H1 (cell line): ENCODE data around the gene IZUMO4. TPM values are rescaled to one million over a fixed set of nuclear protein-coding genes. Genes with fewer than 3 reads are reported as not detected.

Experiments
- ASH2L ChIP-seq: fragments of 200-600, 300-600 bp; sonication (generic); IDR thresholded peaks from one replicate; pipeline ENCODE4 v1.7.1; 2017; ENCODE audit warnings: low read length
- ATF2 ChIP-seq: IDR thresholded peaks from 2 replicates; pipeline ENCODE4 v1.6.1; 2012; ENCODE audit warnings: low read length, inconsistent platforms
- ATF3 ChIP-seq: IDR thresholded peaks from 2 replicates; pipeline ENCODE4 v1.6.1; 2011; ENCODE audit warnings: low read depth, mild to moderate bottlenecking, low read length; ENCODE audit not compliant: insufficient read depth
- BACH1 ChIP-seq: IDR thresholded peaks from 2 replicates; pipeline ENCODE4 v1.6.1; 2012; ENCODE audit warnings: low read length, improper control_type of control experiment
- BCL11A ChIP-seq, 2 experiments: IDR thresholded peaks; one replicate each; pipeline ENCODE4 v1.6.1; 2011; ENCODE audit warnings: low read depth in 2 of 2, low read length in 2 of 2, mild to moderate bottlenecking in 2 of 2
- CTBP2 ChIP-seq: IDR thresholded peaks from 2 replicates; pipeline ENCODE4 v1.7.0; 2011; ENCODE audit warnings: borderline replicate concordance, mild to moderate bottlenecking, moderate library complexity, mixed read lengths, low read length; ENCODE audit not compliant: insufficient read depth, insufficient read length
- HDAC2 ChIP-seq, 2 experiments: fragments of 300-600 bp in 1 of 2; sonication (generic) in 1 of 2; IDR thresholded peaks; 2 replicates each; pipeline ENCODE4 v1.6.1; 2011 to 2012; ENCODE audit warnings: low read depth in 2 of 2, low read length in 2 of 2, mild to moderate bottlenecking in 2 of 2, moderate library complexity in 2 of 2, borderline replicate concordance in 1 of 2, inconsistent platforms in 1 of 2
- HDAC6 ChIP-seq: IDR thresholded peaks from one replicate; pipeline ENCODE4 v1.7.1; 2012; ENCODE audit warnings: low read depth, mild to moderate bottlenecking, inconsistent platforms, low read length, moderate library complexity
- JUN ChIP-seq: IDR thresholded peaks from 2 replicates; pipeline ENCODE4 v1.6.1; 2011; ENCODE audit warnings: low read depth, mild to moderate bottlenecking, improper control_type of control experiment, low read length
- JUND ChIP-seq: IDR thresholded peaks from 2 replicates; pipeline ENCODE4 v1.6.1; 2011; ENCODE audit warnings: mild to moderate bottlenecking, improper control_type of control experiment, low read length
- KDM5A ChIP-seq: fragments of 200-600 bp; IDR thresholded peaks from 2 replicates; pipeline ENCODE4 v1.7.1; 2012; ENCODE audit warnings: mild to moderate bottlenecking, low read length, inconsistent platforms, mixed read lengths
- MAX ChIP-seq: IDR thresholded peaks from 2 replicates; pipeline ENCODE4 v1.6.1; 2012; ENCODE audit warnings: inconsistent platforms
- POLR2A ChIP-seq, 2 experiments: IDR thresholded peaks; 1 replicate in 1 of 2; 2 replicates in 1 of 2; pipeline ENCODE4 v1.6.1; 2011; ENCODE audit warnings: low read depth in 2 of 2, low read length in 2 of 2, mild to moderate bottlenecking in 2 of 2; ENCODE audit errors: control extremely low read depth in 1 of 2
- POU5F1 ChIP-seq: IDR thresholded peaks from 2 replicates; pipeline ENCODE4 v1.6.1; 2011; ENCODE audit warnings: low read depth, mild to moderate bottlenecking, low read length, moderate library complexity
- RBBP5 ChIP-seq: IDR thresholded peaks from 2 replicates; pipeline ENCODE4 v1.7.1; 2012; ENCODE audit warnings: low read depth, mild to moderate bottlenecking, inconsistent platforms, low read length, moderate library complexity, borderline replicate concordance
- SIN3A ChIP-seq, 2 experiments: IDR thresholded peaks in 1 of 2; conservative IDR thresholded peaks in 1 of 2; 2 replicates each; pipeline ENCODE4 v1.6.1; 2011 to 2012; ENCODE audit warnings: low read length in 2 of 2, improper control_type of control experiment in 1 of 2, low read depth in 1 of 2, mild to moderate bottlenecking in 1 of 2
- SP4 ChIP-seq: IDR thresholded peaks from 2 replicates; pipeline ENCODE4 v1.6.1; 2012; ENCODE audit warnings: low read length, inconsistent platforms
- TEAD4 ChIP-seq: IDR thresholded peaks from 2 replicates; pipeline ENCODE4 v1.6.1; 2012; ENCODE audit warnings: low read depth, low read length, inconsistent platforms, mixed read lengths
- USF2 ChIP-seq: IDR thresholded peaks from 2 replicates; pipeline ENCODE4 v1.6.1; 2011; ENCODE audit warnings: low read length, improper control_type of control experiment
- YY1 ChIP-seq: IDR thresholded peaks from 2 replicates; pipeline ENCODE4 v1.6.1; 2011; ENCODE audit warnings: low read depth, mild to moderate bottlenecking, low read length
- ZNF274 ChIP-seq: IDR thresholded peaks from 2 replicates; pipeline ENCODE4 v1.7.0; 2012; ENCODE audit warnings: low read length, borderline replicate concordance; ENCODE audit errors: extremely low read depth
- polyA plus RNA-seq, 7 experiments: library from polyadenylated mRNA; depleted of rRNA in 3 of 7; stranded (reverse) in 5 of 7; unstranded in 2 of 7; fragments of >200 nt in 5 of 7; fragments of 200-250 nt in 2 of 7; gene quantifications; 1 replicate in 5 of 7; 2 replicates in 1 of 7; 4 replicates in 1 of 7; pipeline versions ENCODE4 v1.2.1 to v1.2.3, GENCODE V29; 2011 to 2013; ENCODE audit warnings: missing spikeins in 2 of 7, mixed read lengths in 2 of 7
- total RNA-seq: library from RNA; stranded (reverse); fragmentation: NEBNext Ultra II Directional; extraction: Animal tissue kit (Norgen Biotek cat#: 25700); gene quantifications from 2 replicates; pipeline ENCODE4 v1.2.1, GENCODE V29; 2021

IZUMO4 gene
- total and polyA plus RNA-seq, 2 of the 8 experiments (the other 6 are each of a cell fraction or from before 2014, with no cell fraction given): 1.8 to 1.9 TPM

GRCh38 chr19:2096480-2097202 is at the start of gene IZUMO4 (continued):
- no peak for TF ChIP-seq ATF3
- TF ChIP-seq POU5F1: no peak
- TF ChIP-seq MAX: peak; percentile 52
- TF ChIP-seq ASH2L: no peak
- no peak; a peak in 1 of 4 replicates for TF ChIP-seq HDAC2 (IDR thresholded peaks at IDR 0.05; ENCODE audit: borderline replicate concordance in 1 of 2, low read depth in 2 of 2, low read length in 2 of 2)
- no peak for TF ChIP-seq JUND
- no peak for TF ChIP-seq RBBP5
- no peak for TF ChIP-seq JUN
- TF ChIP-seq HDAC6: no peak
- no peak for TF ChIP-seq KDM5A
- no peak for TF ChIP-seq POLR2A (IDR thresholded peaks at IDR 0.05; ENCODE audit: control extremely low read depth in 1 of 2, low read depth in 2 of 2, low read length in 2 of 2)
- TF ChIP-seq CTBP2: no peak
- peak in 1 of 2 experiments; percentile 71; a peak in 1 of 4 replicates for TF ChIP-seq SIN3A (conservative IDR thresholded peaks at IDR 0.05 in 1 of 2, IDR thresholded peaks at IDR 0.05 in 1 of 2; ENCODE audit: low read depth in 1 of 2, low read length in 2 of 2)
- no peak; the same call in 1 of the 2 replicates for TF ChIP-seq SP4
- no peak; the same call in 1 of the 2 replicates for TF ChIP-seq BACH1
- no peak for TF ChIP-seq USF2
- TF ChIP-seq ATF2: no peak
- no peak for TF ChIP-seq ZNF274
- TF ChIP-seq BCL11A (IDR thresholded peaks at IDR 0.05; ENCODE audit: low read depth in 2 of 2, low read length in 2 of 2): no peak
- no peak for TF ChIP-seq TEAD4
- TF ChIP-seq YY1: 0 out of 2 replicates have a peak, but pooled peaks have one; percentile 38
